Measurements from ENCODE around the gene LIPK. TPM values are rescaled to one million over a fixed set of nuclear protein-coding genes. Genes with fewer than 3 reads are reported as not detected.

The LIPK gene
- total and polyA plus RNA-seq, 2 of the 8 experiments (the other 6 are each of a cell fraction or from before 2014, with no cell fraction given) = not detected

DNA sequence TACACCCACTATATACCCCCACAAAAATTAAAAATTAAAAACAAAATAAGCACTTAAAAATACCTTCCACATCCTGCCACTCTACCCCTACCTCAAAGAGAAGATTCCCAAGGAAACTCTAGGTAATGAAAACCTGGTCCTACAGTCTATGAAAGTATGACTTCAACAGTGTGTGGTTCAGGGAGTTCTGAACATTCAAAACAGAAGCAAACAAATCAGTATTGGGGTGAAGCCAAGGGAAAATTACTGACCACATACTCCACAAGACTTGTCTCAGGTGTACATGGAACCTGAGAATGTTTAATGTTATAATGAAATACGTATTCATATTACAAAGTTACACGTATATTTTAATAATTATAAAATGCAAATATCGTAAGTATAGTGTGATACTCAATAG is 76.2 kb downstream of the LIPK start:
- Histone ChIP-seq H3K23me2 (ENCODE audit: low read depth, low read length) (no peaks in the 10 kb centered on the region; the same call in 1 of the 2 replicates), H3K14ac (ENCODE audit: insufficient read length) (no peak overlapping the region), H3K4me2 (ENCODE audit: insufficient read depth in 1 of 2, low read depth in 2 of 2, low read length in 2 of 2) (no peak overlapping the region), H2BK120ac (replicated peaks; ENCODE audit: low read depth, low read length) (no peak overlapping the region), H2BK20ac (ENCODE audit: low read length) (no peak overlapping the region), H3K36me3 (ENCODE audit: control insufficient read depth in 2 of 4, insufficient read depth in 4 of 4, low read length in 3 of 4) (no peaks in the 10 kb centered on the region; a peak in 1 of 8 replicates), H3K4ac (replicated peaks; ENCODE audit: insufficient read length, low read depth, low read length) (no peak overlapping the region), H3K27me3 (replicated peaks in 1 of 4; ENCODE audit: control insufficient read depth in 3 of 4, extremely low read depth in 1 of 4, insufficient read depth in 3 of 4, low read length in 3 of 4) (no peaks in the 10 kb centered on the region; a peak in 1 of 7 replicates), H2BK12ac (ENCODE audit: low read depth, low read length) (no peak overlapping the region), H3K9me3 (ENCODE audit: insufficient read depth in 2 of 2, low read depth in 1 of 2, low read length in 1 of 2) (no peaks in the 10 kb centered on the region), H4K8ac (ENCODE audit: extremely low read depth, insufficient read depth, low read length) (no peak overlapping the region), H3K4me1 (replicated peaks in 1 of 4; ENCODE audit: control insufficient read depth in 3 of 4, insufficient read depth in 4 of 4, low read length in 3 of 4) (no peaks in the 10 kb centered on the region), H2BK5ac (ENCODE audit: low read depth, low read length) (no peak overlapping the region), H3K18ac (ENCODE audit: extremely low read depth, low read length) (no peak overlapping the region), H3K79me2 (ENCODE audit: control insufficient read depth in 1 of 2, insufficient read depth in 2 of 2, low read length in 2 of 2) (no peaks in the 10 kb centered on the region), H2BK15ac (ENCODE audit: low read length) (no peak overlapping the region), H4K91ac (replicated peaks; ENCODE audit: insufficient read length, low read length) (no peak overlapping the region), H3K79me1 (ENCODE audit: low read depth, low read length) (no peaks in the 10 kb centered on the region), H3K4me3 (ENCODE audit: extremely low read depth in 1 of 4, insufficient read depth in 2 of 4, low read depth in 3 of 4, low read length in 4 of 4) (no peak overlapping the region), H2AK5ac (ENCODE audit: low read depth, low read length) (no peak overlapping the region), H4K5ac (ENCODE audit: insufficient read length, low read depth, low read length) (no peak overlapping the region), H3K9ac (replicated peaks in 1 of 4; ENCODE audit: extremely low read depth in 1 of 4, low read depth in 3 of 4, low read length in 3 of 4) (no peak overlapping the region), H3K56ac (replicated peaks; ENCODE audit: insufficient read length, low read depth, low read length) (no peak overlapping the region), H3K23ac (ENCODE audit: insufficient read length) (no peak overlapping the region), H2AFZ (ENCODE audit: low read length) (no peak overlapping the region), H4K20me1 (replicated peaks in 1 of 2; ENCODE audit: control insufficient read depth in 1 of 2, insufficient read depth in 2 of 2, low read length in 2 of 2) (no peaks in the 10 kb centered on the region), H3K27ac (ENCODE audit: low read depth, low read length) (no peak overlapping the region)
- TF ChIP-seq RBBP5 (IDR thresholded peaks at IDR 0.05; ENCODE audit: borderline replicate concordance, low read depth, low read length) = no peak
- no peak for TF ChIP-seq SUZ12 (IDR thresholded peaks at IDR 0.05; ENCODE audit: low read length)
- no peak for TF ChIP-seq EZH2 (IDR thresholded peaks at IDR 0.05; ENCODE audit: low read depth, low read length, severe bottlenecking)
- no peak for TF ChIP-seq HDAC6 (IDR thresholded peaks at IDR 0.05; ENCODE audit: low read depth, low read length)
- TF ChIP-seq CBX8 (IDR thresholded peaks at IDR 0.05; ENCODE audit: borderline replicate concordance, low read depth, low read length) = no peak
- TF ChIP-seq JUND (IDR thresholded peaks at IDR 0.05; ENCODE audit: low read length) = no peak
- TF ChIP-seq CHD1 (IDR thresholded peaks at IDR 0.05; ENCODE audit: low read depth, low read length) = no peak
- TF ChIP-seq SAP30 (IDR thresholded peaks at IDR 0.05; ENCODE audit: insufficient read depth, insufficient replicate concordance, low read length) = no peak
- no peak for DNase-seq (ENCODE audit: low read depth in 1 of 2, low spot score in 2 of 2)
- CTCF ChIA-PET (ENCODE audit: partially characterized antibody) = no interaction called here
- POLR2A ChIA-PET (ENCODE audit: partially characterized antibody) = no interaction called here
- WGBS, 2 experiments (ENCODE audit: extremely low coverage in 1 of 2, insufficient coverage in 1 of 2, insufficient read length in 1 of 2, insufficient replicate concordance in 2 of 2, low coverage in 1 of 2, low lambda C conversion rate in 2 of 2, missing lambda C conversion rate in 1 of 2) = 88% methylated on average over 3 of the region's 3 CpGs; no CpG with 5 or more reads in 1 of the 2 experiments
- no peak for FAIRE-seq

All from H1 (cell line).